Loucy (cell line): ENCODE measurements around the gene SYT7.

Source experiments
- CTCF ChIP-seq: fragments of 200-600 bp; sonication (generic); conservative IDR thresholded peaks from 2 replicates; pipeline ENCODE4 v1.5.1; 2014; ENCODE audit warnings: mild to moderate bottlenecking, antibody characterized with exemption, low read length
- EZH2phosphoT487 ChIP-seq: fragments of 200-600 bp; IDR thresholded peaks from 2 replicates; pipeline ENCODE4 v1.6.1; 2018; ENCODE audit warnings: antibody characterized with exemption, mild to moderate bottlenecking, moderate library complexity, borderline replicate concordance

DNA sequence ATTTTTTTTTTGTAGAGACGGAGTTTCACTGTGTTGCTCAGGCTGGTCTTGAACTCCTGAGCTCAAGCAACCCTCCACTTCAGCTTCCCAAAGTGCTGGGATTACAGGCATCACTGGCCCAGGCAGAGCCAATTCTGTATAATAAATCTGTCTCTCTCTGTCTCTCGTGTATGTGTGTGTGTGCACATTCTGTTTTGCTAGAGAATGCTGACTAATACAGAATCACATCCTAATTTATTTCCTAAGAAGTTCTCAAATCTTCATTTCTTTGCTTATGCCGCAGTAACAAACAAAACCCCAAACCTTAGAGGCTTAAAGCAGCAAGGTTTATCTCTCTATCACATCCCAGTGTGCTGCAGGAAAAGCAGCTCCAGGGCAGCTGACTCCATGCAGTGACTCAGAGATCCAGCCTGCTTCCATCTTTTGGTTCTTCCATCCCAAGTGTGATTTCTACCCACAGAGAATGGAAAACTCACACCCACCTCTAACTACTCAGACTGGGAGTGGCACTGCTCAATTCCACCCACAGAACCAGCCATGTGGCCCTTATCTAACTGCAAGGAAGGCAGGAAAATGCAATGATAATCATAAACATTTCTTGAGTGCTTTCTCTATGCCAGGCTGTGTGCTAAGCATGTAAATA lies 107.4 kb downstream of the SYT7 start:
- TF ChIP-seq CTCF, result no peak
- no peak for TF ChIP-seq EZH2phosphoT487
